LoVo (cell line): ENCODE results near the gene ZMIZ1.

Source experiments
- DNase-seq: peaks from one replicate; pipeline ENCODE4 v3.0.0-alpha.2; 2016; ENCODE audit warnings: low spot score

Gene ZMIZ1

DNA sequence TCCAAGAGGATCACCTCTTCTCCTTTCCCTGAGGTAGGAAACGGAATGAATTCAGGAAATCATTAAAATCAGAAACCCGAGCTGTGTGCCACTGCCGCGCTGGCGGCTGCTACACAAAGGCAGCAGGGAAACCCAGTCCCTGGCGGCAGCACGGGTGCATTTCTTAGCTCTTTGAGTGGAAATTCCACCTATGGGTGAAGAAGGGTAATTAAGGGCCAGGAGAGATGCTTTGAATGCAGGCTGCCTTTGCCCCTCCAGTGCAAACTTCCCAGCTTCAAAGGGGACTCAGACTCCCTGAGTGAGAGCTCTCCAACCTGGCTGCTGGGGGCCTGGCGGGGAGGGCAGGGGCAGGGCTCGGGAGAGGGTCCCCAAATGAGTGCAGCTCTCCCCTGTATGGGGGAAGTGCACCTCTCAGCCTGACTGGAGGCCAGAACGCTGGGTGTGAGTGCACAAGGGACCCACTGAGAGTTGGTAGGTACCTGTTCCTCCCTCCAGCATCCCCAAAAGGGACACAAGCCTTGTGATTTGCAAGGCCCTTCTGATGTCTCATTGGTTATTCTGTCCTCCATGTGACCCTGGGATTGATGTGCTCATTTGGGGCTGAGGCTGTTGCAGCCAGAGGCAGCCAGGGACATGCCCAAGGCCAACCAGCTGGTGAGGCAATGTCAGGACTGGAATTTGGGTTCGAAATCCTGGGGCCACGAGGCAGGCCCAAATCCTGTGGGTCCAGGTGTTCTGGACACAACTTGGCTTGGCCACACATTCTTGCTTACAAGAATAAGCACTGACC lies 16.3 kb upstream of the ZMIZ1 start:
- no peak for DNase-seq

DNA sequence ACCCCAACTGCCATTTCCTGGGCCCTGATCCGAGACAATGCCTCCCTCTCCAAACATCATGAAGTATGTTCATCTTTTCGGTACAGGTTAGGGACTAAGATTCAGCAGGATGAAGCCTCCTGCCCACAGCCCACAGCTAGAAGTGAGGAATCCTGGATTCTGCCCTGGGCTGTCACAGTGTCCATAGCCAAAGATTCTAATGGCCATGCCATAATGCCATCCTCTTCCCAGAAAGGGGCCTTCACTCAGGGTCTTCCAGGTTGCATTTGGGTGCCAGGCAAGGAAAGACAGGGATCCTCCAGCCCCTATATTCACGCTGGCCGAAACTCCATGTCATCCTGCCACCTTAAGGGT lies 15.7 kb upstream of the ZMIZ1 start:
- no peak for DNase-seq

DNA sequence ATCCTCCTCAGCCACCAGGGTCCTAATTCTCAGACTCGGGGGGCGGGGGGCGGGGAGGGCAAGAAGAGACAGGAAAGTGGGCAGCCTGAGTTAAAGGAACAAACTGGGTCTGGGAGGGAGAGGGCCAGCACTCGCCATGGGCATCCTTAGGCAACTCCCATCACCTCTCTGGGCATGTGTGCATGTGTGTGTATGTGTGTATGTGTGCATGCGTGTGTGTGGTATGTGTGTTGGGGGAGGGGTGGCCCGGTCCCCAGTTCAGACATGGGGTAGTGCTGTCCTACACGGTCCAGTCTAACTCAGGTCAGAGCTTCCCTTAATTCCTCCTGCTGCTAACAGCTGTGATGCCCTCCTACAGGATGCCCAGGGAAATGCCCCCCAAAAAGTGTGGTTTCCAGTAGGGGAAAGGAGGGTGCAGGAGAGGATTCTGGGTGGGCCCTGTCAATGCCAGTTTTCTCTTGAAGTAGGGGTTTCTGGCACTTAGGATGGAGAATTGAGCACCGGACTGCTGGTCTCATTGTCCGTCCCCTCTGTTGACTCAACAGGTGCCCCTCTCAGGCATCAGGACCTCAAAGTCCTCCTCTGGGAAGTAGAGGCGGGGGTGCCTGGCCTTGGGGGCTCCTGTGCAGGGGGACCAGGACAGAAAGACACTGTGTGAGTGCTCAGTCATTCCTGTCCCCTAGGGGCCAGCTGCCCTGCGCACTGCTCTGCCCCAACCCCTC lies 15.1 kb upstream of the ZMIZ1 start:
- no peak for DNase-seq

DNA sequence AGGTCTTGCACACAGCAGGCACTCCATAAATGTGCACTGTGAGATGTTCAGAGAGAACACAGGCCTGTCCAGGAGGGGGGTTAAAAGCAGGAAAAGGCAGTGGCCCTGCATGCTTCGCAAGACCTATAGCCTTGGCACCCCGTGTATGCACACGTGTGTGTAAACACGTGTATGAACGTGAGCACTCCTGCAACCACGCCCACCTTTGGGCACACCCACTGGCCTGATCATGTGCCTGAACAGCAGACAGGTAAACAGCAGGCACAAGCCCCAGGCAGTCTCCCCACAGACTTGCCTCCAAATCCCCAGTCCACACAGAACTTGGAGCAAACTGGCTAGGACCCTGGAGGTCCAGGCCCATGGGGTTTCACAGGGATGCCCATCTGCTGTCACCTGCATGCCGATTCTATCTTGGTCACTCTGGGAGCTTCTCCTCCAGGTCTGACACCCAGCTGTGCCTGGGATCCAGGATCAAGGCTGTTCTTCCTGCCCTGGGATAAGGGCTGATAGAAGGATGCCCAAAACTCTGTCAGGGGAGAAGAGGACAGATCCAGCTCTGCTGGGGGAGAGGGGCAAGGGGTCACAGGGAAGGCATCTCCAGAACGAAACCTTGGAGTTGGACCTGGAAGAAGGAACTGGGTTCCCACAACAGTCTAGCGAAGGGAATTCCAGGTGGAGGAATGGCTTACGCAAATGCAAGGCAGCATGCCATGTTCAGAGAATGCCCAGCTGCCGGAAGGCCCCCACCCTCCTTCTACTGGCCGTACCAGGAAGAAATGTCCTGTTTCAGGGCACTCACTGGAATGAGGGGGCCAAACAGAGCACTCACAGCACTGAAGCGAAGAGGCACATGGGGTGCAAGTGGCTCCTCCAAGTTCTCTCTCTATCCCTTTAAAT lies 14.3 kb upstream of the ZMIZ1 start:
- DNase-seq, result no peak

DNA sequence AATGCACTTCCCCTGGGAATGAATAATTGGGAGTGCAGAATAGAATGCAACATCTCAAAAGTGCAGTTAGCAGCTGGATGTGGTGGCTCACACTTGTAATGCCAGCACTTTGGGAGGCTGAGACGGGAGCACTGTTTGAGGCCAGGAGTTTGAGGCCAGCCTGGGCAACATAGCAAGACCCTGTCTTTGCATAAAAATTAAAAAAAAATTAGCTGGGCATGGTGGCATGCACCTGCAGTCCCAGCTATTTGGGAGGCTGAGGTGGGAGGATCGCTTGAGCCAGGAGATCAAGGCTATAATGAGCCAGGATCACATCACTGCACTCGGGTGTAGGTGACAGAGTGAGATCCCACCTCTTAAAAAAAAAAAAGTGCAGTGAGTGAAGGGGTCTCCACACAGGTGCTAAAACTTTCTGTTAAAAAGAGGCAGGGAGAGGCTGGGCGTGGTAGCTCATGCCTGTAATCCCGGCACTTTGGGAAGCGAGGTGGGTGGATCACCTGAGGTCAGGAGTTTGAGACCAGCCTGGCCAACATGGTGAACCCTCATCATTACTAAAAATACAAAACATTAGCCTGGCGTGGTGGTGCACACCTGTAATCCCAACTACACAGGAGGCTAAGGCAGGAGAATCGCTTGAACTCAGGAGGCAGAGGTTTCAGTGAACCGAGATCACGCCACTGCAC lies 13.5 kb upstream of the ZMIZ1 start:
- DNase-seq, result no peak

DNA sequence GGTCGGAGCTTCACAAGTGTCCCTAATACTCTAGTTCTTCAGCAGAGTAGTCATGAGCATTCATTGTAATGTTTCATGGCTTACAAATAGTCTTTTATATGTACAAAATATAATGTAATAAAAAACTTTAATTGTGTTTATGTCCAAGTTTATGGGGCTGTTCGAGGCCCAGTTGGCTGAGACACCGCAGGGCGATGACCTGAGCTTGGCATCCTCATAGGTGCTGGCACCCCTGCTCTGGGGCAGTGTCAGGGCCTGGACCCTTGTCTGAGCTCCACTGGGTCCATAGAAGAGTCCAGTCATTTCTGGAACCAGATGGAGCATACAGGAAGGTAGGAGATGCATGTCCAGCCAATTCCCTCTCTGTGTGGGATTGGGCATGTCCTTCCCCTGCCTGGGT lies 12.9 kb upstream of the ZMIZ1 start:
- DNase-seq, result no peak

DNA sequence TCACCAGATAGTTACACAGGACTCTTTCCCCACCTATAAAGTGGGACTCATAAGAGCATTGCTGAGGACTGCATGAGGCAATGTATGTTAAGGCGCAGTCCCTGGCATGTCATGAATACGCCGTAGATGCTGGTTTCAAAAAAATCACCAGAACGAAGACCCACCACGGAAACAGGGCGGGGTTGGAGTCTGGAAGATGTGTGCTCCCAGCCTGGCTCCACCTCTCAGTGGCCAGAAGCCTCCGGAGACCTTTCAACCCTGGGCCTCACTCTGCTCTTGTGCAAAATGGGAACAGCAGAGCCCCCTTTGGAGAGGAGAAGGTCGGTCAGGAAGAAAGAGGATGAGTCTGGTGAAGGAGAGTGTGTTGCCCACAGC lies 12.4 kb upstream of the ZMIZ1 start:
- DNase-seq, result no peak

DNA sequence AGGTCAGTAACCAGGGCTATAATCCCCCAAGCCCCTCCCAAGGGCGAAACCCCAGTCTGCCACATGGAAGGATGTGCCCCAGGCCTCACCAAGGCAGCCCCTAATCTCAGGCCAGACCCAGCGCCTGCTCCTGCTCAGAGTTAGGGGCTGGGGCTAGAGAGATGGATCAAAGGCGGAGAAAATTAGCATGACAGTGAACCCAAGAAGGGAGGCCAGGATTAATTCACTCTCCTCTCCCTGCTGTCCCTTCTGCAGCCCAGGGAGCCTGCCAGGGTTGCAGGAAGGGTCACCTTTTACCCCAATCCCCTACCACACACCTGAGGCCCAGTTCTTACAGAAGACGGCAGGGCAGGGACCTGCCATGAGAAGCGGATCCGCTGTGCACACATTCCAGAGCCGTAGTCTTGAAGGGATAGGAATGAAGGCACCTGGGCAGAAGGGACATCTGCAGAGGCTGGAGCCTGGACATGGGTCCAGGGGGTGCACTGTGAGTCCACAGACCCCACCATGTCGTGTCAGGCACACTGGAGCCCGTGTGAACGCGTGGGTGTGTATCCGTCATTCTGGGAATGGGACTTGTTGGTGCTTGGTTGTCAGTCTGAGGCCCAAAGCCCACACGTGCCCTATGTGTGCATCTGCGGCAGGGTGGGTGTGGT lies 11.9 kb upstream of the ZMIZ1 start:
- no peak for DNase-seq

DNA sequence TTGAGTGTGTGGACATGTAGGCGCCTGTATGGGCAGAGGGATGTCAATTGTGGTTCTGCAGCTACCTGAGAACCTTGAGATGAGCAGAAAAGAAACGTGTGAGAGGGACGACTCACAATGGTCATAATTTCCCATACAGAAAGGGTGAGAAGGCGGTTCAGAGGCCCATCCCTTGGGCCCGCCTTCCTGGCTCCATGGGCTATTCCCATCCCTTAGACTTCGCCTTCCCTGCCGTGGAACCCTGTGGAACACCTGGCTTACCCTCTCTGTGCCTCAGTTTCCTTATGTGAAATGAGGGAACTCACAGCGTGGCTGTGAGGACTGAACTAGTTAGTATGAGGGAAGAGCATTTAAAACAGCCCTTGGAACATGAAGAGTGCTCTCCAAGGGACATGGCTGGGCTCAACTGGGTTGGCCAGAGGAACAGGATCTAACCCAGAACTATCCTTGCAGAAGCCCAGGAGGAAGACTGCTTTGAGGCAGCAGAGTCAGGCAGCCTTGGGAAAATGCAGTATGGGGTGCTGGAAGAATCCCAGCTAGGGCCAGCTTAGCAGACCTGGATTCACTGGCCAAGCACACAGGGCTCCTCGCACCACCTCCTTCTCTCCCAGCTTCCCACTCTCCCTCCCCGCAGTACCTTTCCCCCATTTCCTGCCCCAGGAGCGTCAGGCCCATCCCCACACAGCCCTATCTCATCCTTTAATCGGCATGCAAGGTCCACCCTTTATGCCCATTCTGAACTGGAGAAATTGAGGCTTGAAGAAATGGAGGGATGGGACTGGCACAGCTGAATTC lies 11.1 kb upstream of the ZMIZ1 start:
- no peak for DNase-seq

DNA sequence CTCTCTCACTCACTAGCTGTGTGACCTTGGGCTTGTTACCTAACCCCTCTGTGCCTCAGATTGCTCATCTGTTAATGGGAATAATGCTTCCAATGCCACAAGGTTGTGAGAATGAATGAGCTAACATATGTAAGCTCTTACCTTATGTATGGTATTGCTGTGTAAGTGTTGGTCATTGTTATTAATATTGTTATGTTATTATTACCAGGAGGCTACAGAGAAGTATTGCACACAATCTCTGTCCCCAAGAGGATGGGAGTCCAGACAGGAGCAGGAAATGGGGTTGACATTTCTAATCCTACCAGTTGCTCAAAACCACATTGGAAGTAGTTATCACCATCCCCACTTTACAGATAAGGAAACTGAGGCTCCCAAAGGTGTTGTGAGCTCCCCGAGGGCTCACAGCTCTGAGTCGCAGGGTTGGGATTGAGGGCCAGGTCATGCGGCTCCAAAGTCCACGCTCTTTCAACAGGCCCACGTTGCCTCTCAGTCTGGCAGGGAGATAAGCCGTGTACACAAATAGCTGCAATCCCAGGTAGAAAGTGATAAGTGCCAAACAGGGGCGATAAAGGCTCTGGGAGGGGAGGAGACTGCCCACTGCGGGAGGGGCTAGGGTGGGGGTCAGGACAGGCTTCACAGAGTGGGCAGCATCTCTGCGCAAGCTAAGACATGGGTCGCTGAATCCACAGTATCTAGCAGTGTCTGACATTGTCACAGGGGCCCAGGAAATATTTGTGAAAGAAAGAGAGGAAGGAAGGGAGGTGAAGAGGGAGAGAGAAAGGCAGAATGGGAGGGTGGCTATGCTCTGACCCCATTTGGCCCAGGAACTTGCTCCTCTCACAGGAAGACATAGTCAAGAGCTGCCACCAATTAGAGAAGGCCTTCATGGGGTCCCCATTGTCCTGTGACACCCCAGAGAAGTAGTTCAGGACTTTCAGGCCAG lies 9.6 kb upstream of the ZMIZ1 start:
- no peak for DNase-seq

DNA sequence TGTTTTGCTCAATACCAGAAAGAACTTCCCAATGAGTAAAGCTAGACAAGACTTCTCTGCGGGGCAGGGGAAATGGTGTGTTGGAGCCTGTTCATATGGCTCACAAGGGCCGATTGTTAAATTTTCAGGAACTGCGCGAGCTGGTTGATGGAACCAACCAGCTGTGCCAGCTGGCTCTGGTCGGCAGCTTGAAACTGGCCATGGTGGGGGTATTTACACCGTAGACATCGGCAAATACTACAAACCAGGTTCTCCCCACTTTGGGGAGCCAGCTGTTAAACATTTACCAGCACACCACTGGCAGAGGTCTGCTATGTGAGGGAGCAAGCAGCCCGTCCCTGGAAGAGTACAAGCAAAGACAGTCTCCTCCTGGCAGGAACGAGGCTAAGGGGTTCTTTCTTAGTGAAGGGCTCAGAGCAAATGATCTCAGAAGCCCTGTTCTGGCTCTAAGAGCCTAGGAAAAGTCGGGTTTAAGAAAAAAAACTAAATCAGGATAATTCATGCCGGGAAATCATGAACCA lies 8.8 kb upstream of the ZMIZ1 start:
- DNase-seq, result no peak

DNA sequence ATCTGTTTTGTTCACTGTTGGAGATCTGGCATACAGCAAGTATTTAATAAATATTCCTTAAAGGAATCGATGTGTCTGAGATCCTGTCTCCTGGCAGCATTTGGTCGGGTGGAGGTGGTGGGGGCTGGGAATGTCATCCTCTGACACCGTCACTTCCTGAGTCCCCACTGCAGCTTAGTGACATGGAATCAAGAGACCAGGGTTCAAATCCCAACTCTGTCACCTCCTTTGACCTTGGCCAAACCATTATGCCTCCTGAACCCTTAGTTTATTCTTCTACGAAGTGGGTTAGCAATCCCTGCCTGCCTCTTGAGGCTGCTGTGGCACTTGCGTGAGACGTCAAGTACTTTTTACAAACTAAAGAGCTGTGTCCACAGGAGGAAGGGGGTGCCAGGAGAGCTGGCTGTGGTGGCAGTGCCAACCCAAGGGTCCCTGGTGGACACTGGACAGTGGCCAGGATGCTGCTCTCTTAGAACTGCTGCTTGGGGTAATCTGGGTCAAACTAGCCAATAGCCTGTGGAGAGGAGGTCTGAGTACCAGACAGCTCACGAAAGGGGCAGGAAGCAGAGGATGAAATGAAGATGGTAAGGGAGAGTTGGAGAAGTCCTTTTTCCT lies 8.0 kb upstream of the ZMIZ1 start:
- no peak for DNase-seq

DNA sequence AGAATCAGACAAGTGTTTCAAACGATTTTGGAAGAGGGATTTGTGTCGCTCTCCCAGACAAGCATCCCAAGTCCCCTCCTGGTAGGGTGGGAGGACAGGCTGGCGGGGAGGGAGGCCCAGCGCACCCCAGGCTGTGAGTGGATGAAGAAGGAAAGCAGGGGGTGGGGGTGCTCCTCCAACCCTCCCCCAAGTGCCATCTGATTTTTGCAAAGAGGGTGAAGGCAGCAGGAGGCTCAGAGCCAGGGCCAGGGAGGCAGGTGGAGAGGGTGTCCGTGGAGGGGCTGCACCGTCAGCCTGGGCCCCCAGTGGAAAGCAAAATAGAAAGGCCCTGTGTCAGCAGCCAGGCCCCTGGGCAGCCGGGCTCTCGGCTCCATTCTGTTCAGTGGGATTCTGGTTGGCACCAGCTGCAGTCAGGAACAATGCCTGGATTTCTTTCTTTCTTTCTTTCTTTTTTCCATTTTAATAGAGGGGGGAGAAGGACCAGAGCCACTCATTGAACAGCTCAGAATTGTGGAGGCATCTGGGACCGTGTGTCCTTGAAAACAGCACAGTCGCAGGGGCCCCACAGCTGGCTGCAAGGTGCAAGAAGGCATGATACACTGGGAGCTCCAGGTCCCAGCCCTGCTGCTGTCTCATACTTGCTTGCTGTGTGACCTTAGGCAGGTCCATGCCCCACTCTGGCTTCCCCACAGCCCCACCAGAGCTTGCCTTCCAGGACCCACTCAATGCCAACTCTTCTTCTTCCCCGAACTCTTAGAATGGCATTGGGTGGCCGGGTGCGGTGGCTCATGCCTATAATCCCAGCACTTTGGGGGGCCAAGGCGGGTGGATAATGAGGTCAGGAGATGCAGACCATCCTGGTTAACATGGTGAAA lies 7.1 kb upstream of the ZMIZ1 start:
- DNase-seq, result no peak

DNA sequence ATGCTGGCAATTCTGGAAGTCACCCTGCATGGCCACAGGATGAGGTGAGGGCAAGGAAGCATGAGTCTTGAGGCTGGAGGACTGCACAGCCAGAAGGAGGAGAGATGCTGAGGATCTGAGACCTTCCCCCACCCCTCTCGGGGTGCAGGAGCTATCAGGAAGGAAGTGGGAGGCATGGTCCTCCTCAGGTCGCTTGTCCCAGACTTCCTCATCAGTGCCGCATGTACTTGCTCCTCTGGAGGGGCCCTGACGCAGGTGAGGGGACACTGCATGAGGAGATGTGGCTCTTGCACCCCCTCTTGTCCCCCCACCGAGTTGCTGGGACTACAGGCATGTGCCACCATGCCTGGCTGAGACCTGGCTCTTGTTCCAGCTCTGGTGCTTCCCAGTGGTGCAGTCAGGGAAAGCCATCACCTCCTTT lies 5.7 kb upstream of the ZMIZ1 start:
- no peak for DNase-seq

DNA sequence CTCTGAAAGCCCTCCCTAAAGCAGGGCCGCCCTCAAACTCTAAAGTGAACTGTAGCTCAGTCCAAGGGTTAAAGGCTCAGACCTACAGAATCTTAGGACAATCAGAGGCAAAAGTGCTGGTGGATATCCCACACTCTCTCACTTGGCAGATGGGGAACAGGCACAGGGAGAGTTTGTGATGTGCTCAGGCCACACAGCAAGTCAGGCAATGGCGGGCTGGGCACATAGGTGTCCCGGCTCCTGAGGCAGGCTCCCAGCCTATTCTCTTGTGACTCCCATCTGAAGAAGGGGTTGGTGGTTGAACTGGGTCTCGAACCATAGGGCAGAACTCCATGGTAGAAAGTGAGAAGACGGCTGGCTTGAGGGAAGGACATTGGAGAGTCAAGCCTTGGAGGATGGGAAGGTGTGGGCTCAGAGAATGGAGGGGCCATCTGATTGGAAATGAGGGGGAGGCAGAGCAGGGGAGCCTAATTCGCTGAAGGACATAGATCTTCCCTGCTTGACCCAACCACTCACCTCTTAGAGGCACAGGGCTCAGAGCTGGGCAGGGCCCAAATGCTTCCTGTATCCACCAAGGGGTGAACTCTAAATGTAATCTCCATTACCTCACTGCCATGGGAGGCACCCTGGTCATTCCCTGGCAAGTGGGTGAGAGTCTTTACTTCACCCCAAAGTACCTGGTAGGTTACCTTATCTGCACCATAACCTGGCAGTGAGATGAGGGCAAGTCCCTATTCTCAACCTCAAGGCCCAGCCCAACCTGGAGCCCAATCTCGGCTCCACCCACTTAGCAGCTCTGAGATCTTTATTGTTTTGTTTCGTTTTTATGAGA lies 4.9 kb upstream of the ZMIZ1 start:
- no peak for DNase-seq

DNA sequence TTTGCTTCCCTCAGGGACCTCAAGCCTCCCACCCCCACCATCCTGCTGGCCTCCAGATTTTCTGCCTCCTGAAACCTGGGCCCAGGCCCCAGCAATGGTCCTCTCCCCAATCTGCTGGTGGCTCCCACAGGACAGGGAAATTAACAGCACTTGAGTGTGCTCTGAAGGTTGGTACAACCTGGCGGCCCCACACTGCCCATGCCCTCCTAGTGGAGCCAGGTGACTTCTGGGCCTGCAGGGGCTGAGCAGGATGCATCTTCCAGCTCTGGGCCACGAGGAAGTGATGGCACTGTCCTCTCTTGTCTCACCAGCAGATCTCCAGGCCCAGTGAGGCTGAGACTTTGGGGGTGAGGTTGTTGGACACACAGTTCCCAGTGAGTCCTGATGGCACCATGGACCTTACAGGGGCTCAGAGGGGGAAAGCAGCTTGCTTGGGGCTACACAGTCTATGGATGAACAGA lies 3.6 kb upstream of the ZMIZ1 start:
- no peak for DNase-seq

DNA sequence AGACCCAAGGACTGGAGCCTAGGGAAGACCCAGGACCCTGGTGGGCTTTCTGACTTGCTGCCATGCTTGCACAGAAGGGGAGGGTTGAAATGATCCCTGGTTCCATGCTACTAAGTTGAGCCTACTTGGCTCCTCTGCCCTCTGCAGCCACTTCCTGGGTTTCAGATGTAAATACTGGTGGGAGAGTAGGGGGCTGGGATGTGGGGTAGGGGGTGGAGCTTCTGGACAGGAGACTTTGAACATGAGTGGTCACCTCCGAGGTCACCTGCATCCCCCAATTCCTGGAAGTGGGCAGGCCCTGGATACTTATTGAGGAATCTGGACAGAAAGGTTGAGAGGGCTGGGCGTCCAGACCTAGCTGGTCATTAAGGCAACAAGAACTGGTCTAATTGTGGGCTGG lies 2.9 kb upstream of the ZMIZ1 start:
- no peak for DNase-seq
